DND-41 (cell line): ENCODE data around the gene TCP11.

Source experiments
- EZH2 ChIP-seq: IDR thresholded peaks from 3 replicates; pipeline ENCODE4 v1.6.1; 2012; ENCODE audit warnings: borderline replicate concordance, low read depth, mild to moderate bottlenecking, moderate library complexity, low read length, inconsistent platforms; ENCODE audit not compliant: severe bottlenecking
- TF ChIP-seq, protein P1 (sequence below): IDR thresholded peaks from 2 replicates; pipeline ENCODE4 v1.5.1; 2012; ENCODE audit warnings: borderline replicate concordance, low read length, moderate library complexity, mild to moderate bottlenecking; ENCODE audit not compliant: poor library complexity, severe bottlenecking; ENCODE audit errors: extremely low read depth

DNA sequence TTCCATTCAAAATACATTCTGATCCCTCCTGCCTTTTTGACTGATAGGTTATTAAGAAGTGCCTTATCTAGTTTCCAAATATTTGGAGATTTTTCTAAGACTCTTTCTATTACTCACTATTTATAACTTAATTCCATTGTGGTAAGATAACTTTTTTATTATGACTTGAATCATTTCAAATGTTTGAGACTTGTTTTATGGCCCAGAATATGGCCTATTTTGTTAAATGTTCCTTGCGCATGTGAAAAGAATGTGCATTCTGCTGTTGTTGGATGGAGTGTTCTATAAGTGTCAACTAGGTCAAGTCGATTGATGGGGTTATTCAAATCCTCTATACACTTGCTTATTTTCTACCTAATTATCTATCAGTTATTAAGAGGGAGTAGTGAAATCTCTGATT lies 13.1 kb upstream of the TCP11 start:
- TF ChIP-seq, protein P1, sequence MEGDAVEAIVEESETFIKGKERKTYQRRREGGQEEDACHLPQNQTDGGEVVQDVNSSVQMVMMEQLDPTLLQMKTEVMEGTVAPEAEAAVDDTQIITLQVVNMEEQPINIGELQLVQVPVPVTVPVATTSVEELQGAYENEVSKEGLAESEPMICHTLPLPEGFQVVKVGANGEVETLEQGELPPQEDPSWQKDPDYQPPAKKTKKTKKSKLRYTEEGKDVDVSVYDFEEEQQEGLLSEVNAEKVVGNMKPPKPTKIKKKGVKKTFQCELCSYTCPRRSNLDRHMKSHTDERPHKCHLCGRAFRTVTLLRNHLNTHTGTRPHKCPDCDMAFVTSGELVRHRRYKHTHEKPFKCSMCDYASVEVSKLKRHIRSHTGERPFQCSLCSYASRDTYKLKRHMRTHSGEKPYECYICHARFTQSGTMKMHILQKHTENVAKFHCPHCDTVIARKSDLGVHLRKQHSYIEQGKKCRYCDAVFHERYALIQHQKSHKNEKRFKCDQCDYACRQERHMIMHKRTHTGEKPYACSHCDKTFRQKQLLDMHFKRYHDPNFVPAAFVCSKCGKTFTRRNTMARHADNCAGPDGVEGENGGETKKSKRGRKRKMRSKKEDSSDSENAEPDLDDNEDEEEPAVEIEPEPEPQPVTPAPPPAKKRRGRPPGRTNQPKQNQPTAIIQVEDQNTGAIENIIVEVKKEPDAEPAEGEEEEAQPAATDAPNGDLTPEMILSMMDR: no peak
- no peak for TF ChIP-seq EZH2
